ENCODE results near the gene KIF18A. TPM values are rescaled to one million over a fixed set of nuclear protein-coding genes. Genes with fewer than 3 reads are reported as not detected.

KIF18A gene
- total RNA-seq, 1 experiment from 2014 or later, result 21.4 TPM

- Histone ChIP-seq H3K4me3 (ENCODE audit: insufficient read depth, low read depth, low read length) (no peak overlapping the region), H3K36me3 (replicated peaks; ENCODE audit: control insufficient read depth, insufficient read depth, low read length) (no peaks in the 10 kb centered on the region), H3K27me3 (ENCODE audit: control insufficient read depth, insufficient read depth, low read length) (no peaks in the 10 kb centered on the region)
- DNase-seq, result no peak
Observed at GRCh38 chr11:27977031-27977430, 130.9 kb downstream of the KIF18A start.

- no peak overlapping the region for H3K4me3 ChIP-seq (ENCODE audit: insufficient read depth, low read depth, low read length)
- H3K27me3 ChIP-seq (ENCODE audit: control insufficient read depth, insufficient read depth, low read length), result no peaks in the 10 kb centered on the region
- H3K36me3 ChIP-seq (replicated peaks; ENCODE audit: control insufficient read depth, insufficient read depth, low read length), result no peaks in the 10 kb centered on the region
- no peak for DNase-seq
Observed at GRCh38 chr11:27976262-27976661, 131.7 kb downstream of the KIF18A start.

GRCh38 chr11:27973851-27974536 lies 134.0 kb downstream of the KIF18A start:
- no peaks in the 10 kb centered on the region for H3K36me3 ChIP-seq (replicated peaks; ENCODE audit: control insufficient read depth, insufficient read depth, low read length)
- no peaks in the 10 kb centered on the region for H3K27me3 ChIP-seq (ENCODE audit: control insufficient read depth, insufficient read depth, low read length)
- no peak overlapping the region for H3K4me3 ChIP-seq (ENCODE audit: insufficient read depth, low read depth, low read length)
- no peak for DNase-seq

- H3K27me3 ChIP-seq (ENCODE audit: control insufficient read depth, insufficient read depth, low read length), result no peaks in the 10 kb centered on the region
- DNase-seq, result no peak
- no peaks in the 10 kb centered on the region for H3K36me3 ChIP-seq (replicated peaks; ENCODE audit: control insufficient read depth, insufficient read depth, low read length)
- no peak overlapping the region for H3K4me3 ChIP-seq (ENCODE audit: insufficient read depth, low read depth, low read length)
Observed at GRCh38 chr11:27972522-27973170, 135.3 kb downstream of the KIF18A start.

GRCh38 chr11:27971171-27971570 lies 136.8 kb downstream of the KIF18A start:
- Histone ChIP-seq H3K27me3 (ENCODE audit: control insufficient read depth, insufficient read depth, low read length) (no peaks in the 10 kb centered on the region), H3K36me3 (replicated peaks; ENCODE audit: control insufficient read depth, insufficient read depth, low read length) (no peaks in the 10 kb centered on the region), H3K4me3 (ENCODE audit: insufficient read depth, low read depth, low read length) (no peak overlapping the region)
- DNase-seq, result no peak

Other genes with a start within 250 kb of the KIF18A start
- gene METTL15, start 232 bp upstream of the KIF18A start, total RNA-seq (2014; rRNA removed; shearing (Covaris generic)), result 20.1 and 34.2 TPM in 2 replicates

All from H7 (cell line).